Right forelimb (tissue), 1 donor: ENCODE measurements around the gene CCDC24.

Experiments used
- DNase-seq: peaks from one replicate; pipeline ENCODE4 v3.0.0-alpha.2; 2018

CCDC24 gene

GRCh38 chr1:43991476-43992231, at the start of gene CCDC24:
CCDC24 (plus strand) TSS chr1:43991599; CDS start chr1:43991879, 280 bp downstream.
- DNase-seq: peak; percentile 85

GRCh38 chr1:43942411-43942810, 49.0 kb upstream of the CCDC24 start:
- no peak for DNase-seq

- DNase-seq: no peak
Observed at GRCh38 chr1:43944860-43945259, 46.5 kb upstream of the CCDC24 start.

GRCh38 chr1:43945674-43946235, 45.6 kb upstream of the CCDC24 start:
- no peak for DNase-seq

- DNase-seq: peak; percentile 97
Observed at GRCh38 chr1:43946236-43947060, 45.0 kb upstream of the CCDC24 start, which contains the start of gene IPO13. IPO13 (plus strand) TSS chr1:43946950; CDS start chr1:43947601, 651 bp downstream.

- no peak for DNase-seq
Observed at GRCh38 chr1:43947061-43947873, 44.1 kb upstream of the CCDC24 start.

- no peak for DNase-seq
Observed at GRCh38 chr1:43947874-43948437, 43.4 kb upstream of the CCDC24 start.

GRCh38 chr1:43949678-43950077, 41.7 kb upstream of the CCDC24 start:
- peak; percentile 61 for DNase-seq

GRCh38 chr1:43951021-43951985, 40.1 kb upstream of the CCDC24 start:
- DNase-seq: no peak

- no peak for DNase-seq
Observed at GRCh38 chr1:43952731-43953346, 38.6 kb upstream of the CCDC24 start.

- no peak for DNase-seq
Observed at GRCh38 chr1:43953361-43953760, 38.0 kb upstream of the CCDC24 start.

- DNase-seq: no peak
Observed at GRCh38 chr1:43954036-43954435, 37.4 kb upstream of the CCDC24 start.

GRCh38 chr1:43956234-43956633, 35.2 kb upstream of the CCDC24 start:
- DNase-seq: no peak

GRCh38 chr1:43957407-43958040, 33.9 kb upstream of the CCDC24 start:
- no peak for DNase-seq

GRCh38 chr1:43958351-43959255, 32.8 kb upstream of the CCDC24 start:
- DNase-seq: no peak

- no peak for DNase-seq
Observed at GRCh38 chr1:43960798-43961197, 30.6 kb upstream of the CCDC24 start.

- DNase-seq: no peak
Observed at GRCh38 chr1:43961692-43962091, 29.7 kb upstream of the CCDC24 start.

GRCh38 chr1:43962324-43962723, 29.1 kb upstream of the CCDC24 start:
- DNase-seq: no peak

GRCh38 chr1:43963006-43963405, 28.4 kb upstream of the CCDC24 start:
- no peak for DNase-seq
